Measurements from ENCODE around the gene FAT1.

The FAT1 gene

GRCh38 chr4:186592445-186592844, 131.2 kb downstream of the FAT1 start:
- no peaks in the 10 kb centered on the region for H3K27me3 Mint-ChIP-seq
- no peaks in the 10 kb centered on the region for H3K36me3 Mint-ChIP-seq (ENCODE audit: low read depth)
- H3K27ac Mint-ChIP-seq, result no peak overlapping the region
- H3K4me1 Mint-ChIP-seq (ENCODE audit: low read depth), result no peaks in the 10 kb centered on the region
- H3K4me3 Mint-ChIP-seq, result no peak overlapping the region
- no peaks in the 10 kb centered on the region for H3K9me3 Mint-ChIP-seq

DNA sequence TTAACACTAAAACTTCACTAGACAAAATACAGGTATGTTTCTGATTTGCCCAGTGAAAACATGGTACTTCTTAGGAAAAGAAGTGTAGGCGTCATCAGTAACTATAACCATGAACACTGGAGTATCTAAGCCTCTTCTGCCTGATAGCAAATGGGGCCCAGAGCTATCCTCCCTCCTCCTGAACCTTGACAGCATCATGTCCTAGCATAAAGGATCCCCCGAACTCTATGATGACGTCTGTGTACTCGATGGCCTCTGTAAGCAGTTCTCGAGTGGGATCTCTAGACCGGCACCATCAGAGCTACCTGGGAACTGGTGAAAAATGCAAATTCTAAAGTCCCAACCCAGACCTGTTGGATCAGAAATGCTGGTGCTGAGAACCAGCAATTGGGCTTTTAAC, 132.0 kb downstream of the FAT1 start:
- Mint-ChIP-seq H3K4me3 (no peak overlapping the region), H3K27ac (no peak overlapping the region), H3K9me3 (no peaks in the 10 kb centered on the region), H3K4me1 (ENCODE audit: low read depth) (no peaks in the 10 kb centered on the region), H3K36me3 (ENCODE audit: low read depth) (no peaks in the 10 kb centered on the region), H3K27me3 (no peaks in the 10 kb centered on the region)

GRCh38 chr4:186588503-186588902, 135.2 kb downstream of the FAT1 start:
- H3K9me3 Mint-ChIP-seq, result no peaks in the 10 kb centered on the region
- no peak overlapping the region for H3K4me3 Mint-ChIP-seq
- H3K36me3 Mint-ChIP-seq (ENCODE audit: low read depth), result no peaks in the 10 kb centered on the region
- H3K4me1 Mint-ChIP-seq (ENCODE audit: low read depth), result no peaks in the 10 kb centered on the region
- no peak overlapping the region for H3K27ac Mint-ChIP-seq
- H3K27me3 Mint-ChIP-seq, result no peaks in the 10 kb centered on the region

- no peaks in the 10 kb centered on the region for H3K36me3 Mint-ChIP-seq (ENCODE audit: low read depth)
- no peaks in the 10 kb centered on the region for H3K4me1 Mint-ChIP-seq (ENCODE audit: low read depth)
- H3K4me3 Mint-ChIP-seq, result no peak overlapping the region
- H3K27ac Mint-ChIP-seq, result no peak overlapping the region
- no peaks in the 10 kb centered on the region for H3K9me3 Mint-ChIP-seq
- no peaks in the 10 kb centered on the region for H3K27me3 Mint-ChIP-seq
Observed at GRCh38 chr4:186587416-186588018, 136.1 kb downstream of the FAT1 start.

- H3K9me3 Mint-ChIP-seq, result no peaks in the 10 kb centered on the region
- no peaks in the 10 kb centered on the region for H3K36me3 Mint-ChIP-seq (ENCODE audit: low read depth)
- no peaks in the 10 kb centered on the region for H3K27me3 Mint-ChIP-seq
- no peaks in the 10 kb centered on the region for H3K4me1 Mint-ChIP-seq (ENCODE audit: low read depth)
- no peak overlapping the region for H3K27ac Mint-ChIP-seq
- H3K4me3 Mint-ChIP-seq, result no peak overlapping the region
Observed at GRCh38 chr4:186586205-186586604, 137.5 kb downstream of the FAT1 start.

DNA sequence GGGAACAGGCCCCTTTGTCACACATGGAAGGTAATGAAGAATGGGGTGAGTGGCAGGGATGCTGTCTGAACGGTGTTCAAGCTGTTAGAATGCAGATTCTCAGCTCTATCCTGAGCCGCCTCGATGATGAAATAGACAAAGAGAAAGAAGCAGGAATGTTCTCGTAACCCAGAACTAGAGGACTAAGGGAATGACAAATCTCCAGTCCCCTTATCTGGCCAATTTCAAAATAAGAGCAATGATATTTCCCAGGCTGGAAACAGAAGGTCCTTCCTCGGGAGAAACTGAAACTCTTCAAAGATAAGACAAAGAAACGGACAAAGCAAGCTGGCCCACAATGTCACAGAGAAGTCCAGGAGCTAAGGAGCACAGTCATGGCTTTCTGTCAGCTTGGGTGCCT, 138.7 kb downstream of the FAT1 start:
- Mint-ChIP-seq H3K36me3 (ENCODE audit: low read depth) (no peaks in the 10 kb centered on the region), H3K9me3 (no peaks in the 10 kb centered on the region), H3K27ac (no peak overlapping the region), H3K4me3 (no peak overlapping the region), H3K27me3 (no peaks in the 10 kb centered on the region), H3K4me1 (ENCODE audit: low read depth) (no peaks in the 10 kb centered on the region)

- no peak overlapping the region for H3K27ac Mint-ChIP-seq
- H3K9me3 Mint-ChIP-seq, result no peaks in the 10 kb centered on the region
- no peak overlapping the region for H3K4me3 Mint-ChIP-seq
- H3K4me1 Mint-ChIP-seq (ENCODE audit: low read depth), result no peaks in the 10 kb centered on the region
- H3K27me3 Mint-ChIP-seq, result no peaks in the 10 kb centered on the region
- no peaks in the 10 kb centered on the region for H3K36me3 Mint-ChIP-seq (ENCODE audit: low read depth)
Observed at GRCh38 chr4:186581421-186581820, 142.2 kb downstream of the FAT1 start.

DNA sequence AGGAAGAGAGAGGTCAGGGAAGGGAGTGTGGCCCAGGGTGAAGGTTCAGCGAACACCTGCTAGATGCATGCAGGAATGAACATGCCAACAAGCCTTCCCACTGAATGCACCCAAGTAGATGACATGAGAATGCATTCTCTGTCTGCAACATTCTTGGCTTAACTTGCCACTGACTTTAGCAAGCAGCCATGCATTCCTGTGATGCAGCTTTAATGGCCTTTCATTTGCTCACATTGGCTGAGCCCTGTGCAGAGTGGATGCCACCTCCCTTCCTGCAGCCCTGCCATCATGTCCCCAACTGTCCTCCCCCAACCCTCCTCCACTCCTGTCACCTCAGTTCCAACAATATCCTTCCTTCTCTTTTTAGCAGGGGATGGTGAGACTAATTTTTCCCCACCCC, 143.0 kb downstream of the FAT1 start:
- H3K27ac Mint-ChIP-seq, result no peak overlapping the region
- H3K4me1 Mint-ChIP-seq (ENCODE audit: low read depth), result no peaks in the 10 kb centered on the region
- no peaks in the 10 kb centered on the region for H3K36me3 Mint-ChIP-seq (ENCODE audit: low read depth)
- no peaks in the 10 kb centered on the region for H3K27me3 Mint-ChIP-seq
- H3K4me3 Mint-ChIP-seq, result no peak overlapping the region
- peaks cover 1% of the 10 kb centered on the region for H3K9me3 Mint-ChIP-seq

GRCh38 chr4:186570193-186570996, 153.3 kb downstream of the FAT1 start:
- Mint-ChIP-seq H3K9me3 (no peaks in the 10 kb centered on the region), H3K27me3 (no peaks in the 10 kb centered on the region), H3K4me1 (ENCODE audit: low read depth) (no peaks in the 10 kb centered on the region), H3K4me3 (no peak overlapping the region), H3K27ac (no peak overlapping the region), H3K36me3 (ENCODE audit: low read depth) (no peaks in the 10 kb centered on the region)

- no peaks in the 10 kb centered on the region for H3K27me3 Mint-ChIP-seq
- H3K4me1 Mint-ChIP-seq (ENCODE audit: low read depth), result no peaks in the 10 kb centered on the region
- no peaks in the 10 kb centered on the region for H3K36me3 Mint-ChIP-seq (ENCODE audit: low read depth)
- H3K9me3 Mint-ChIP-seq, result no peaks in the 10 kb centered on the region
- H3K4me3 Mint-ChIP-seq, result no peak overlapping the region
- H3K27ac Mint-ChIP-seq, result no peak overlapping the region
Observed at GRCh38 chr4:186569533-186570192, 154.0 kb downstream of the FAT1 start.

DNA sequence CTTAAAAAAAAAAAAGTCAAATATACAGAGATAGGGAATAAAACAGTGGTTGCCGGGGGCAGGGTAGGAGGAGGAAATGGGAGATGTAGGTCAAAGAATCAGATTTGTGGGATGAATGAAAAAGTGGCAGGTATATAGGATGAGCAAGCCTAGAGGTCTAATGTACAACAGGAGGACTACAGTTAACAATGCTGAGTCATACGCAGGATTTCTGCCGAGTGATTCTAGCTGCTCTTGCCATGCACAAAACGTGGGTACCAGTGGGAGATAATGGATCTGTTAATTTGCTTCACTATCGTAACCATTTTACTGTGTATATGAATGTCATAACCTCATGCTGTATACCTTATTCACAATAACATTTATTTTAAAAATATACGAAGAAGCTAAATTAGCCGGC, 157.6 kb downstream of the FAT1 start:
- no peak overlapping the region for H3K27ac Mint-ChIP-seq
- no peaks in the 10 kb centered on the region for H3K4me1 Mint-ChIP-seq (ENCODE audit: low read depth)
- H3K27me3 Mint-ChIP-seq, result no peaks in the 10 kb centered on the region
- no peaks in the 10 kb centered on the region for H3K36me3 Mint-ChIP-seq (ENCODE audit: low read depth)
- H3K9me3 Mint-ChIP-seq, result no peaks in the 10 kb centered on the region
- no peak overlapping the region for H3K4me3 Mint-ChIP-seq

- Mint-ChIP-seq H3K4me1 (ENCODE audit: low read depth) (no peaks in the 10 kb centered on the region), H3K36me3 (ENCODE audit: low read depth) (no peaks in the 10 kb centered on the region), H3K4me3 (no peak overlapping the region), H3K9me3 (no peaks in the 10 kb centered on the region), H3K27ac (no peak overlapping the region), H3K27me3 (no peaks in the 10 kb centered on the region)
Observed at GRCh38 chr4:186563761-186564160, 159.9 kb downstream of the FAT1 start.

DNA sequence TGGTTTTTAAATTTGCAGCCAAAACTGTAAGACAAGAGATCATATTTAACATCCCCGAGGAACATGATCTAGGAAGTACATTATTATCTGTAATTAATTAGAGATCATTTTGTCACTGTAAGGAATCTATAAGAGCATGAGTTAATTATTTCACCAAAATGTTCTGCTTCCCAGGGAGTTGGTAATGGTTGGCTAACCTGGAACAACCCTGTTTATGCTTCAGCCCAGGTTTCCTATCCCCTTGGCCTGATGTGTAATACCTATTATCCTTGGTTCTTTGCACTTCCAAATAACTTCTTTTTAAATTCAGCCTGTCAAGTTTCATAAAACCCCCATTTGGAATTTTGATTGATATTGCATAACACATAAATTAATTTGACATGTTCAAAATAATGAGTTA, 161.9 kb downstream of the FAT1 start:
- H3K36me3 Mint-ChIP-seq (ENCODE audit: low read depth), result no peaks in the 10 kb centered on the region
- H3K27ac Mint-ChIP-seq, result no peak overlapping the region
- no peak overlapping the region for H3K4me3 Mint-ChIP-seq
- no peaks in the 10 kb centered on the region for H3K9me3 Mint-ChIP-seq
- no peaks in the 10 kb centered on the region for H3K4me1 Mint-ChIP-seq (ENCODE audit: low read depth)
- H3K27me3 Mint-ChIP-seq, result no peaks in the 10 kb centered on the region

DNA sequence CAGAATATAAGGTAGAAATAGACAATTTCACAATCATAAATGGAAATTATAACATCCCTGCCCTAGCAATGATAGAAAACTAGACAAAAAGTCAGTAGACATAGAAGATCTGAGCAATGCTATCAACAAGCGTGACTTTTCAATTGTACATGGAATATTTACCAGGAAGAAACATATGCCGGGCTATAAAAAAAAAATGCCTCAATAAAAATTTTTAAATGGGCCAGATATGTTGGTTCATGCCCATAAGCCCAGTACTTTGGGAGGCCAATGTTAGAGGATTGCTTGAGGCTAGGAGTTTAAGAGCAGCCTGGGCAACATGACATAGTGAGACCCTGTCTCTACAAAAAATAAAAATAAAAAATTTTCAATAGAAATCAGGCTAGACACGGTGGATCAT, 163.0 kb downstream of the FAT1 start:
- Mint-ChIP-seq H3K36me3 (ENCODE audit: low read depth) (no peaks in the 10 kb centered on the region), H3K4me3 (no peak overlapping the region), H3K4me1 (ENCODE audit: low read depth) (no peaks in the 10 kb centered on the region), H3K27ac (no peak overlapping the region), H3K27me3 (peaks cover 5% of the 10 kb centered on the region), H3K9me3 (peaks cover 3% of the 10 kb centered on the region)

GRCh38 chr4:186557486-186557885, 166.2 kb downstream of the FAT1 start:
- Mint-ChIP-seq H3K27me3 (peaks cover 21% of the 10 kb centered on the region), H3K9me3 (peaks cover 4% of the 10 kb centered on the region), H3K36me3 (ENCODE audit: low read depth) (no peaks in the 10 kb centered on the region), H3K27ac (no peak overlapping the region), H3K4me3 (no peak overlapping the region), H3K4me1 (ENCODE audit: low read depth) (no peaks in the 10 kb centered on the region)
